ENCODE results near the gene MTFR2.
A peak's percentile ranks its signal among the peaks of the same experiment; 100 is the strongest.

Gene MTFR2

GRCh38 chr6:136249811-136250685 lies at the start of gene MTFR2:
TSS of gene MTFR2 (minus strand) at chr6:136250311. CDS start at chr6:136249099, 1,212 bp downstream.
- in situ Hi-C loops (cut with HindIII; ENCODE audit: low pct_unique_long_range_greater_than_20kb, low sequenced_read_pairs), result no loop called here
- TF ChIP-seq JUND (IDR thresholded peaks at IDR 0.05; ENCODE audit: low read depth), result no peak

GRCh38 chr6:136294621-136295020 lies 44.5 kb upstream of the MTFR2 start:
- in situ Hi-C loops (cut with HindIII; ENCODE audit: low pct_unique_long_range_greater_than_20kb, low sequenced_read_pairs), result no loop called here
- DNase-seq (ENCODE audit: low read depth in 1 of 2, low spot score in 1 of 2), result no peak
- TF ChIP-seq JUND (IDR thresholded peaks at IDR 0.05; ENCODE audit: low read depth), result no peak

More at GRCh38 chr6:136249811-136250685, at the start of gene MTFR2:
- peak; percentile 76 to 99 for DNase-seq (ENCODE audit: low read depth in 1 of 2, low spot score in 1 of 2)

- in situ Hi-C loops (cut with HindIII; ENCODE audit: low pct_unique_long_range_greater_than_20kb, low sequenced_read_pairs), result no loop called here
- TF ChIP-seq JUND (IDR thresholded peaks at IDR 0.05; ENCODE audit: low read depth), result no peak
- peak in 1 of 2 experiments; percentile 80 for DNase-seq (ENCODE audit: low read depth in 1 of 2, low spot score in 1 of 2)
Observed at GRCh38 chr6:136290410-136291010, 40.4 kb upstream of the MTFR2 start.

GRCh38 chr6:136289579-136290409 lies 39.7 kb upstream of the MTFR2 start, which contains the start of gene BCLAF1:
TSS of gene BCLAF1 (minus strand) at chr6:136289846. CDS start at chr6:136279866, 9,980 bp downstream.
- in situ Hi-C loops (cut with HindIII; ENCODE audit: low pct_unique_long_range_greater_than_20kb, low sequenced_read_pairs), result no loop called here
- TF ChIP-seq JUND (IDR thresholded peaks at IDR 0.05; ENCODE audit: low read depth), result no peak

GRCh38 chr6:136289327-136289578 lies 39.1 kb upstream of the MTFR2 start:
- peak; percentile 33 to 92 for DNase-seq (ENCODE audit: low read depth in 1 of 2, low spot score in 1 of 2)
- in situ Hi-C loops (cut with HindIII; ENCODE audit: low pct_unique_long_range_greater_than_20kb, low sequenced_read_pairs), result no loop called here
- no peak for TF ChIP-seq JUND (IDR thresholded peaks at IDR 0.05; ENCODE audit: low read depth)

More at GRCh38 chr6:136289579-136290409, 39.7 kb upstream of the MTFR2 start, which contains the start of gene BCLAF1:
- DNase-seq (ENCODE audit: low read depth in 1 of 2, low spot score in 1 of 2), result peak; percentile 69 to 98

GRCh38 chr6:136288566-136289326 lies 38.6 kb upstream of the MTFR2 start:
- no peak for TF ChIP-seq JUND (IDR thresholded peaks at IDR 0.05; ENCODE audit: low read depth)
- DNase-seq (ENCODE audit: low read depth in 1 of 2, low spot score in 1 of 2), result peak; percentile 25 to 79
- in situ Hi-C loops (cut with HindIII; ENCODE audit: low pct_unique_long_range_greater_than_20kb, low sequenced_read_pairs), result no loop called here

GRCh38 chr6:136284909-136285308 lies 34.8 kb upstream of the MTFR2 start:
- in situ Hi-C loops (cut with HindIII; ENCODE audit: low pct_unique_long_range_greater_than_20kb, low sequenced_read_pairs), result no loop called here

GRCh38 chr6:136282906-136283305 lies 32.8 kb upstream of the MTFR2 start:
- in situ Hi-C loops (cut with HindIII; ENCODE audit: low pct_unique_long_range_greater_than_20kb, low sequenced_read_pairs), result no loop called here
- no peak for TF ChIP-seq JUND (IDR thresholded peaks at IDR 0.05; ENCODE audit: low read depth)
- DNase-seq (ENCODE audit: low read depth in 1 of 2, low spot score in 1 of 2), result no peak

More at GRCh38 chr6:136284909-136285308, 34.8 kb upstream of the MTFR2 start:
- no peak for DNase-seq (ENCODE audit: low read depth in 1 of 2, low spot score in 1 of 2)
- TF ChIP-seq JUND (IDR thresholded peaks at IDR 0.05; ENCODE audit: low read depth), result no peak

GRCh38 chr6:136280032-136280609 lies 30.0 kb upstream of the MTFR2 start:
- in situ Hi-C loops (cut with HindIII; ENCODE audit: low pct_unique_long_range_greater_than_20kb, low sequenced_read_pairs), result no loop called here
- no peak for TF ChIP-seq JUND (IDR thresholded peaks at IDR 0.05; ENCODE audit: low read depth)
- no peak for DNase-seq (ENCODE audit: low read depth in 1 of 2, low spot score in 1 of 2)

- no peak for DNase-seq (ENCODE audit: low read depth in 1 of 2, low spot score in 1 of 2)
- TF ChIP-seq JUND (IDR thresholded peaks at IDR 0.05; ENCODE audit: low read depth), result no peak
- in situ Hi-C loops (cut with HindIII; ENCODE audit: low pct_unique_long_range_greater_than_20kb, low sequenced_read_pairs), result no loop called here
Observed at GRCh38 chr6:136274062-136274461, 24.0 kb upstream of the MTFR2 start.

- in situ Hi-C loops (cut with HindIII; ENCODE audit: low pct_unique_long_range_greater_than_20kb, low sequenced_read_pairs), result no loop called here
- TF ChIP-seq JUND (IDR thresholded peaks at IDR 0.05; ENCODE audit: low read depth), result no peak
- no peak for DNase-seq (ENCODE audit: low read depth in 1 of 2, low spot score in 1 of 2)
Observed at GRCh38 chr6:136265101-136265500, 15.0 kb upstream of the MTFR2 start.

Data from T47D (cell line).